MM.1S (cell line): ENCODE measurements around the gene DCHS2.

ENCODE experiments used
- EZH2 ChIP-seq: fragments of 300-600 bp; sonication (generic); optimal IDR thresholded peaks from 2 replicates; pipeline ENCODE3; 2017; ENCODE audit warnings: low read depth, mild to moderate bottlenecking, antibody characterized with exemption, low read length, mixed read lengths
- TF ChIP-seq, protein P1 (sequence below): fragments of 300-600 bp; sonication (generic); IDR thresholded peaks from 2 replicates; pipeline ENCODE4 v1.5.1; 2016; ENCODE audit warnings: antibody characterized with exemption, low read length, mixed read lengths

GRCh38 chr4:154433543-154433942 is 58.1 kb downstream of the DCHS2 start:
- TF ChIP-seq, protein P1, sequence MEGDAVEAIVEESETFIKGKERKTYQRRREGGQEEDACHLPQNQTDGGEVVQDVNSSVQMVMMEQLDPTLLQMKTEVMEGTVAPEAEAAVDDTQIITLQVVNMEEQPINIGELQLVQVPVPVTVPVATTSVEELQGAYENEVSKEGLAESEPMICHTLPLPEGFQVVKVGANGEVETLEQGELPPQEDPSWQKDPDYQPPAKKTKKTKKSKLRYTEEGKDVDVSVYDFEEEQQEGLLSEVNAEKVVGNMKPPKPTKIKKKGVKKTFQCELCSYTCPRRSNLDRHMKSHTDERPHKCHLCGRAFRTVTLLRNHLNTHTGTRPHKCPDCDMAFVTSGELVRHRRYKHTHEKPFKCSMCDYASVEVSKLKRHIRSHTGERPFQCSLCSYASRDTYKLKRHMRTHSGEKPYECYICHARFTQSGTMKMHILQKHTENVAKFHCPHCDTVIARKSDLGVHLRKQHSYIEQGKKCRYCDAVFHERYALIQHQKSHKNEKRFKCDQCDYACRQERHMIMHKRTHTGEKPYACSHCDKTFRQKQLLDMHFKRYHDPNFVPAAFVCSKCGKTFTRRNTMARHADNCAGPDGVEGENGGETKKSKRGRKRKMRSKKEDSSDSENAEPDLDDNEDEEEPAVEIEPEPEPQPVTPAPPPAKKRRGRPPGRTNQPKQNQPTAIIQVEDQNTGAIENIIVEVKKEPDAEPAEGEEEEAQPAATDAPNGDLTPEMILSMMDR, result no peak
- no peak for TF ChIP-seq EZH2
